Common myeloid progenitor, CD34-positive (primary cell): Measurements from ENCODE around the gene CD164.

Source experiments
- CTCF ChIA-PET: fragments of 350-600 bp; sonication (Branson Sonifier 250); formaldehyde crosslinking; loops from one replicate; lab custom pipeline; 2021; ENCODE audit warnings: antibody characterized with exemption; lab: Charles Lee
- POLR2A ChIA-PET: fragments of 350-600 bp; sonication (Branson Sonifier 250); formaldehyde crosslinking; loops from one replicate; lab custom pipeline; 2021; ENCODE audit warnings: antibody characterized with exemption; lab: Charles Lee
- DNase-seq, 3 donors: peaks; one replicate each; pipeline versions ENCODE4 v3.0.0 to v3.0.0-alpha.2; 2013
- H3K27ac ChIP-seq, 2 experiments: 1 replicate in 1 of 2; 2 replicates in 1 of 2; pipeline ENCODE4 v1.7.0; 2013; ENCODE audit warnings: inconsistent platforms in 2 of 2, low read length in 2 of 2, mild to moderate bottlenecking in 2 of 2, low read depth in 1 of 2, moderate library complexity in 1 of 2; ENCODE audit not compliant: severe bottlenecking in 2 of 2, insufficient read depth in 1 of 2, poor library complexity in 1 of 2
- H3K27me3 ChIP-seq, 5 experiments: replicated peaks in 2 of 5; 1 replicate in 3 of 5; 2 replicates in 2 of 5; pipeline versions ENCODE4 v1.6.1 to v1.7.0; 2013; ENCODE audit warnings: low read length in 4 of 5, mild to moderate bottlenecking in 2 of 5, moderate library complexity in 2 of 5, inconsistent platforms in 1 of 5; ENCODE audit not compliant: insufficient read depth in 5 of 5, control insufficient read depth in 4 of 5
- H3K36me3 ChIP-seq, 4 experiments: 1 replicate in 2 of 4; 2 replicates in 2 of 4; pipeline versions ENCODE4 v1.6.1 to v1.7.0; 2013; ENCODE audit warnings: low read length in 3 of 4, control low read depth in 1 of 4, mild to moderate bottlenecking in 1 of 4; ENCODE audit not compliant: control insufficient read depth in 4 of 4, insufficient read depth in 4 of 4
- H3K4me1 ChIP-seq, 4 experiments: 1 replicate in 3 of 4; 2 replicates in 1 of 4; pipeline versions ENCODE4 v1.6.1 to v1.7.1; 2013; ENCODE audit warnings: low read length in 3 of 4, mild to moderate bottlenecking in 3 of 4, control low read depth in 1 of 4, inconsistent platforms in 1 of 4, moderate library complexity in 1 of 4; ENCODE audit not compliant: control insufficient read depth in 4 of 4, insufficient read depth in 4 of 4; ENCODE audit errors: control extremely low read depth in 1 of 4
- H3K4me3 ChIP-seq, 7 experiments: 1 replicate in 4 of 7; 2 replicates in 3 of 7; pipeline versions ENCODE4 v1.5.1 to v1.7.0; 2013; ENCODE audit warnings: mild to moderate bottlenecking in 7 of 7, low read length in 6 of 7, moderate library complexity in 6 of 7, inconsistent platforms in 2 of 7, low read depth in 2 of 7, control low read depth in 1 of 7; ENCODE audit not compliant: insufficient read depth in 4 of 7, control insufficient read depth in 1 of 7; ENCODE audit errors: extremely low read depth in 1 of 7
- H3K9me3 ChIP-seq, 5 experiments: 1 replicate in 4 of 5; 2 replicates in 1 of 5; pipeline versions ENCODE4 v1.6.1 to v1.7.1; 2013; ENCODE audit warnings: low read length in 4 of 5, mild to moderate bottlenecking in 2 of 5, inconsistent platforms in 1 of 5, low read depth in 1 of 5, moderate library complexity in 1 of 5; ENCODE audit not compliant: control insufficient read depth in 4 of 5, insufficient read depth in 2 of 5; ENCODE audit errors: control extremely low read depth in 1 of 5
- WGBS: methylation state at CpG from one replicate; pipeline ENCODE4 v1.1.5; 2013; ENCODE audit not compliant: insufficient coverage; 5-methylcytosine and 5-hydroxymethylcytosine counted together

CD164 gene

GRCh38 chr6:109417646-109418045 is 35.4 kb upstream of the CD164 start:
- no peak for DNase-seq
- 97% methylated on average over 3 of the region's 4 CpGs for WGBS
- no peak overlapping the region for H3K4me3 ChIP-seq
- CTCF ChIA-PET: no interaction called here
- H3K36me3 ChIP-seq: peaks cover 0 to 2% (median 0%) of the 10 kb centered on the region in 4 experiments
- peaks cover 0 to 3% (median 0%) of the 10 kb centered on the region in 4 experiments for H3K4me1 ChIP-seq
- H3K9me3 ChIP-seq: no peaks in the 10 kb centered on the region
- no peaks in the 10 kb centered on the region for H3K27me3 ChIP-seq
- no peak overlapping the region for H3K27ac ChIP-seq
- POLR2A ChIA-PET: interaction anchor here (0.8 kb wide), 1 partner anchor 235 kb away, joined by 3 read pairs; no protein-coding TSS in a partner anchor

GRCh38 chr6:109411034-109411433 is 28.8 kb upstream of the CD164 start:
- no peaks in the 10 kb centered on the region for H3K4me1 ChIP-seq
- H3K9me3 ChIP-seq: no peaks in the 10 kb centered on the region
- ChIA-PET CTCF (interaction anchor here (0.6 to 1.8 kb wide), 4 partner anchors 11 to 308 kb away, joined by 3 to 6 read pairs (median 5); partner anchors contain the start of genes PPIL6 and SMPD2), POLR2A (no interaction called here)
- no peaks in the 10 kb centered on the region for H3K27me3 ChIP-seq
- no peak for DNase-seq
- 88% methylated on average over 1 of the region's 2 CpGs for WGBS
- no peak overlapping the region for H3K27ac ChIP-seq
- H3K4me3 ChIP-seq: no peak overlapping the region
- peaks cover 0 to 2% (median 0%) of the 10 kb centered on the region in 4 experiments for H3K36me3 ChIP-seq

GRCh38 chr6:109406196-109406595 is 23.9 kb upstream of the CD164 start:
- WGBS: 94% methylated on average over 2 of the region's 4 CpGs
- Histone ChIP-seq H3K27me3 (no peaks in the 10 kb centered on the region), H3K27ac (no peak overlapping the region), H3K4me1 (no peaks in the 10 kb centered on the region), H3K36me3 (no peaks in the 10 kb centered on the region), H3K4me3 (no peak overlapping the region), H3K9me3 (no peaks in the 10 kb centered on the region)
- POLR2A ChIA-PET: no interaction called here
- CTCF ChIA-PET: interaction anchor here (0.8 to 1.6 kb wide), 2 partner anchors 13 to 28 kb away, joined by 3 read pairs; no protein-coding TSS in a partner anchor
- DNase-seq: no peak

GRCh38 chr6:109397020-109397419 is 14.8 kb upstream of the CD164 start:
- H3K4me3 ChIP-seq: peak overlapping the region in 1 of 7 experiments; percentile 53
- H3K27me3 ChIP-seq: no peaks in the 10 kb centered on the region
- CTCF ChIA-PET: interaction anchor here (0.7 to 6.2 kb wide), 20 partner anchors 13 to 818 kb away, joined by 3 to 57 read pairs (median 4); partner anchors contain the start of gene CD164
- no peaks in the 10 kb centered on the region for H3K9me3 ChIP-seq
- 25% methylated on average over 2 of the region's 4 CpGs for WGBS
- POLR2A ChIA-PET: interaction anchor here (0.7 to 1.2 kb wide), 3 partner anchors 10 to 32 kb away, joined by 3 read pairs; no protein-coding TSS in a partner anchor
- peak; percentile 63 to 75 (median 65) for DNase-seq
- peaks cover 0 to 28% (median 15%) of the 10 kb centered on the region in 4 experiments for H3K4me1 ChIP-seq
- H3K36me3 ChIP-seq: no peaks in the 10 kb centered on the region
- H3K27ac ChIP-seq: no peak overlapping the region

- WGBS: 65% methylated on average over 11 of the region's 12 CpGs
- ChIA-PET POLR2A (interaction anchor here (0.7 to 1.0 kb wide), 3 partner anchors 11 to 33 kb away, joined by 3 read pairs; no protein-coding TSS in a partner anchor), CTCF (interaction anchor here (0.7 to 6.2 kb wide), 22 partner anchors 12 to 854 kb away, joined by 3 to 57 read pairs (median 4); partner anchors contain the start of gene CD164)
Measured at GRCh38 chr6:109396046-109396718, 13.9 kb upstream of the CD164 start.

GRCh38 chr6:109393886-109394281 is 11.6 kb upstream of the CD164 start:
- POLR2A ChIA-PET: interaction anchor here (0.7 kb wide), 2 partner anchors 21 to 300 kb away, joined by 3 read pairs; no protein-coding TSS in a partner anchor
- no peak overlapping the region for H3K4me3 ChIP-seq
- no peaks in the 10 kb centered on the region for H3K36me3 ChIP-seq
- H3K9me3 ChIP-seq: no peaks in the 10 kb centered on the region
- no peaks in the 10 kb centered on the region for H3K27me3 ChIP-seq
- DNase-seq: peak in 1 of 3 donors; percentile 52
- CTCF ChIA-PET: interaction anchor here (0.7 to 6.2 kb wide), 6 partner anchors 10 to 210 kb away, joined by 3 to 57 read pairs (median 6); partner anchors contain the start of gene CD164
- 88% methylated on average over 2 of the region's 2 CpGs for WGBS
- H3K4me1 ChIP-seq: peaks cover 0 to 48% (median 20%) of the 10 kb centered on the region in 4 experiments
- no peak overlapping the region for H3K27ac ChIP-seq

More at GRCh38 chr6:109396046-109396718, 13.9 kb upstream of the CD164 start:
- no peak overlapping the region for H3K4me3 ChIP-seq
- H3K4me1 ChIP-seq: peaks cover 0 to 33% (median 15%) of the 10 kb centered on the region in 4 experiments
- H3K36me3 ChIP-seq: no peaks in the 10 kb centered on the region
- no peak overlapping the region for H3K27ac ChIP-seq
- peak in 2 of 3 donors; percentile 62 to 68 for DNase-seq
- H3K27me3 ChIP-seq: no peaks in the 10 kb centered on the region
- H3K9me3 ChIP-seq: no peaks in the 10 kb centered on the region
